Caco-2 (cell line): Measurements from ENCODE around the gene TBC1D21. TPM values are rescaled to one million over a fixed set of nuclear protein-coding genes. Genes with fewer than 3 reads are reported as not detected.

Experiments
- BruUV-seq: library from RNA; stranded (reverse); fragments of 400-500 nt; replicated peaks from 2 replicates; lab custom pipeline; 2021; lab: Mats Ljungman, UMichigan
- CTCF ChIA-PET: fragments of 300-600 bp; sonication (Branson Sonifier 250); formaldehyde crosslinking; loops from one replicate; lab custom pipeline; 2022; ENCODE audit warnings: antibody characterized with exemption; lab: Charles Lee
- POLR2A ChIA-PET: fragments of 300-600 bp; sonication (Branson Sonifier 250); formaldehyde crosslinking; loops from one replicate; lab custom pipeline; 2022; ENCODE audit warnings: antibody characterized with exemption; lab: Charles Lee
- DNase-seq, 2 experiments: peaks; one replicate each; pipeline versions ENCODE4 v3.0.0 to v3.0.0-alpha.2; 2020 to 2022
- H3K27me3 ChIP-seq: replicated peaks from 2 replicates; pipeline ENCODE4 v1.6.0; 2011; ENCODE audit warnings: low read length; ENCODE audit not compliant: control insufficient read depth, insufficient read depth
- H3K36me3 ChIP-seq: 2 replicates; pipeline ENCODE4 v1.5.1; 2011; ENCODE audit warnings: low read length; ENCODE audit not compliant: control insufficient read depth, insufficient read depth
- H3K4me1 ChIP-seq: fragments of 250-450 bp; sonication (Bioruptor Pico); 2 replicates; pipeline ENCODE4 v1.5.1; 2020; ENCODE audit warnings: mild to moderate bottlenecking
- H3K4me3 ChIP-seq: 2 replicates; pipeline ENCODE4 v1.5.1; 2011; ENCODE audit warnings: low read depth, mild to moderate bottlenecking, control low read depth, low read length
- H3K9me3 ChIP-seq: fragments of 250-450 bp; sonication (Bioruptor Pico); 2 replicates; pipeline ENCODE4 v1.5.1; 2020; ENCODE audit warnings: mild to moderate bottlenecking, moderate library complexity
- H3K27ac Mint-ChIP-seq: one replicate; pipeline ENCODE4 v1.8.0; 2022; ENCODE audit warnings: mixed read lengths; ENCODE audit not compliant: unreplicated experiment
- H3K27me3 Mint-ChIP-seq: one replicate; pipeline ENCODE4 v1.8.0; 2022; ENCODE audit warnings: mixed read lengths; ENCODE audit not compliant: insufficient read depth, unreplicated experiment
- H3K36me3 Mint-ChIP-seq: one replicate; pipeline ENCODE4 v1.8.0; 2022; ENCODE audit warnings: mild to moderate bottlenecking, mixed read lengths; ENCODE audit not compliant: insufficient read depth, unreplicated experiment
- H3K4me1 Mint-ChIP-seq: one replicate; pipeline ENCODE4 v1.8.0; 2022; ENCODE audit warnings: low read depth, mixed read lengths; ENCODE audit not compliant: unreplicated experiment
- H3K4me3 Mint-ChIP-seq: one replicate; pipeline ENCODE4 v1.8.0; 2022; ENCODE audit warnings: mild to moderate bottlenecking, moderate library complexity, mixed read lengths; ENCODE audit not compliant: unreplicated experiment
- H3K9me3 Mint-ChIP-seq: one replicate; pipeline ENCODE4 v1.8.0; 2022; ENCODE audit warnings: mixed read lengths; ENCODE audit not compliant: unreplicated experiment
- CTCF ChIP-seq, 2 experiments: fragments of 200-600 bp in 1 of 2; IDR thresholded peaks; 1 replicate in 1 of 2; 2 replicates in 1 of 2; pipeline versions ENCODE4 v1.5.1 to v1.8.0; 2011 to 2022; ENCODE audit warnings: antibody characterized with exemption in 1 of 2, control low read depth in 1 of 2, inconsistent platforms in 1 of 2, low read depth in 1 of 2, low read length in 1 of 2, mild to moderate bottlenecking in 1 of 2, moderate library complexity in 1 of 2; ENCODE audit not compliant: insufficient read depth in 1 of 2, severe bottlenecking in 1 of 2, unreplicated experiment in 1 of 2
- intact Hi-C: fragments of 100-400 bp; cut with micrococcal nuclease; formaldehyde crosslinking; loops from one replicate; pipeline ENCODE4 v1.10.0; 2022; ENCODE audit not compliant: unreplicated experiment
- total RNA-seq: library from RNA; stranded (reverse); gene quantifications from 2 replicates; pipeline ENCODE4 v1.2.3, GENCODE V29; 2022

The TBC1D21 gene
- total RNA-seq, 1 experiment from 2014 or later, result not detected

DNA sequence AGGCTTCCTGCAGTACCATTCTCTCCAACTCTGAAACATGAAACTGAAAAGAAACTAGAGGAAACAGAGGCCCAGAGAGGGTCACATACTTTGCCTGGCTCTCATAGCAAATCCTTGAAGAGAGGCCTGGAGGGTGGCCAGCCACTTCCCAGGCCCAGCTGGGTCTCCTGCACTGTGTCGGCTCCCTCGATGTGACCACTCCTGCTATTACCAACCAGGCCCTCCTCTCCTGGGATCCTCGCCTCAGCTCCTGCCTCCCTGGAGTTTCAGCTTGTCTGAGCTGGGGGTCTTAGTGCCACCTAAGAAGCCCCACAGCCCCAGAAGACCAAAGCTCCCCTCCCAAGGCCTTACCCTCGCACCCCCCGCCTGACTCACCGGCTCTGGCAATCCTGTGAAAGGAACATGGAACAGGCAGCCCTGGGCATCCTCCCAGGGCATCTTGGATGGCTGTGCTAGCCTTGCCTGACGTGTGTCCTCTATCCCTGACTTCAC is 57.5 kb downstream of the TBC1D21 start:
- no peak for TF ChIP-seq CTCF (IDR thresholded peaks at IDR 0.05; ENCODE audit: insufficient read depth in 1 of 2, low read depth in 1 of 2, low read length in 1 of 2, severe bottlenecking in 1 of 2, unreplicated experiment in 1 of 2)
- Mint-ChIP-seq H3K4me1 (no peaks in the 10 kb centered on the region), H3K4me3 (no peak overlapping the region), H3K9me3 (no peaks in the 10 kb centered on the region), H3K27ac (no peak overlapping the region), H3K27me3 (peaks cover 4% of the 10 kb centered on the region), H3K36me3 (no peaks in the 10 kb centered on the region)
- ChIA-PET POLR2A (no interaction called here), CTCF (no interaction called here)
- no TSS peak for BruUV-seq
- intact Hi-C loops, result no loop called here
- H3K9me3 ChIP-seq, result no peaks in the 10 kb centered on the region
- H3K36me3 ChIP-seq, result no peaks in the 10 kb centered on the region
- no peak overlapping the region for H3K4me3 ChIP-seq
- peaks cover 6% of the 10 kb centered on the region for H3K4me1 ChIP-seq
- H3K27me3 ChIP-seq, result no peaks in the 10 kb centered on the region
- no peak for DNase-seq

DNA sequence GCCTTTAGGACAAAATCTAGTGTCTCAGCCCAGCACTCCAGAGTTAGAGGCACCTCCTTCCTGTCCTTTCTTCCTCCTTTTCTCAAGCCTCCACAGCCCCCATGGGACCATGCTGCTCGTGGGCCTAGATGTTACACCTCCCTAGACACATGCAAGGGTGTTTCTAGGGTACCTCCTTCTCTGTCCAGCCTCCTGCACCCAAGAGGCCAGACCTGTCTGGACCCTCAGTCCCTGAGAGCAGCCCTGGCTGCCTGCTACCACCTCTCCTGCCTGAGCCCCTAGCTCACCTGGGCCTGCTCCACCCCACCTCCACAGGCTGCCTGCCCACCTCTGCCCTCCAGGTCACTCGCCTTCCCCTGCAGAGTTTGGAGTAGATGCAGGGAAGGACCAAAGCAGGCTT is 58.1 kb downstream of the TBC1D21 start:
- intact Hi-C loops, result no loop called here
- no peaks in the 10 kb centered on the region for H3K9me3 ChIP-seq
- CTCF ChIA-PET, result no interaction called here
- Mint-ChIP-seq H3K4me1 (no peaks in the 10 kb centered on the region), H3K9me3 (no peaks in the 10 kb centered on the region), H3K36me3 (no peaks in the 10 kb centered on the region), H3K27ac (no peak overlapping the region), H3K4me3 (no peak overlapping the region), H3K27me3 (peaks cover 3% of the 10 kb centered on the region)
- no TSS peak for BruUV-seq
- H3K4me1 ChIP-seq, result peaks cover 6% of the 10 kb centered on the region
- DNase-seq, result no peak
- H3K27me3 ChIP-seq, result no peaks in the 10 kb centered on the region
- H3K36me3 ChIP-seq, result no peaks in the 10 kb centered on the region
- no peak overlapping the region for H3K4me3 ChIP-seq
- TF ChIP-seq CTCF (IDR thresholded peaks at IDR 0.05; ENCODE audit: insufficient read depth in 1 of 2, low read depth in 1 of 2, low read length in 1 of 2, severe bottlenecking in 1 of 2, unreplicated experiment in 1 of 2), result no peak
- POLR2A ChIA-PET, result no interaction called here

DNA sequence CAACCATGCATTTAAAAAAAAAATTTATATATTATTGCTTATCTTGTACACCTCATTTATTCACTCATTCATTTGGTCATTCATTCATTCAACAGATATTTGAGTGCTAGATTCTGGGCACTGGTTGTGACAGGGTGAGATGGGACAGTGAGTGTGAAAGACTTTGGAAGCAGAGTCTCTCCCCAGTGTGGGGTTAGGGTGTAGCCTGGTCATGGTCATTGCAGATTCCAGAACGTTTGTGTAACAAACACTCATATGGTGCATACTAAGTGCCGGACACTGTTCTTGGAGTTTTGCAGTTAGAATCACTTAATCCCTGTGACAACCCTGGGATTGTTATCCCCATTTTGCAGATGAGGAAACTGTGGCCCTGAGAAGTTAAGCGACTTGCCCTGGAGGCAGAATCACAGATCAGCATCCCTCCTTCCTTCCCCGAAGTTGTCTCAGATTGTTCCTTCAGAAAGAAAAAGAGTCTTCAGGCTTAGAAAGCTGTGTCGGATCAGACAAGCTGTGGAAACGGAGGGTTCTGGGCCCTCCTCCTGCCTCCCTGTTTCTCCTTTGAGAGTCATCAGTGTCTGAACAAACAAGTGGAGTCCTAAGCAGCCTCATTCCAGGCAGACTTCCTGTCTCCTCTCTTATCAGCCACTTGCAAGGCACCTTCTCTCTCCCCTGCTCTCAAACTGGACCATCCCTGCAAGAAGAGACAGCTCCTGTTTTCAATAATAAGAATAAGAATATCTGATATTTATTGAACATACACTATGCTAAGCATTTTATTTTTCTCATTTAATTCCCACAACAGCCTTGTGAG is 59.2 kb downstream of the TBC1D21 start:
- CTCF ChIA-PET, result no interaction called here
- DNase-seq, result no peak
- Mint-ChIP-seq H3K27me3 (peaks cover 3% of the 10 kb centered on the region), H3K27ac (no peak overlapping the region), H3K4me1 (no peaks in the 10 kb centered on the region), H3K36me3 (no peaks in the 10 kb centered on the region), H3K4me3 (no peak overlapping the region), H3K9me3 (no peaks in the 10 kb centered on the region)
- POLR2A ChIA-PET, result no interaction called here
- intact Hi-C loops, result no loop called here
- Histone ChIP-seq H3K9me3 (no peaks in the 10 kb centered on the region), H3K4me3 (no peak overlapping the region), H3K4me1 (peaks cover 6% of the 10 kb centered on the region), H3K36me3 (no peaks in the 10 kb centered on the region), H3K27me3 (no peaks in the 10 kb centered on the region)
- no TSS peak for BruUV-seq
- no peak for TF ChIP-seq CTCF (IDR thresholded peaks at IDR 0.05; ENCODE audit: insufficient read depth in 1 of 2, low read depth in 1 of 2, low read length in 1 of 2, severe bottlenecking in 1 of 2, unreplicated experiment in 1 of 2)
